ENCODE measurements around the gene NRP2.

NRP2 gene, protein sequence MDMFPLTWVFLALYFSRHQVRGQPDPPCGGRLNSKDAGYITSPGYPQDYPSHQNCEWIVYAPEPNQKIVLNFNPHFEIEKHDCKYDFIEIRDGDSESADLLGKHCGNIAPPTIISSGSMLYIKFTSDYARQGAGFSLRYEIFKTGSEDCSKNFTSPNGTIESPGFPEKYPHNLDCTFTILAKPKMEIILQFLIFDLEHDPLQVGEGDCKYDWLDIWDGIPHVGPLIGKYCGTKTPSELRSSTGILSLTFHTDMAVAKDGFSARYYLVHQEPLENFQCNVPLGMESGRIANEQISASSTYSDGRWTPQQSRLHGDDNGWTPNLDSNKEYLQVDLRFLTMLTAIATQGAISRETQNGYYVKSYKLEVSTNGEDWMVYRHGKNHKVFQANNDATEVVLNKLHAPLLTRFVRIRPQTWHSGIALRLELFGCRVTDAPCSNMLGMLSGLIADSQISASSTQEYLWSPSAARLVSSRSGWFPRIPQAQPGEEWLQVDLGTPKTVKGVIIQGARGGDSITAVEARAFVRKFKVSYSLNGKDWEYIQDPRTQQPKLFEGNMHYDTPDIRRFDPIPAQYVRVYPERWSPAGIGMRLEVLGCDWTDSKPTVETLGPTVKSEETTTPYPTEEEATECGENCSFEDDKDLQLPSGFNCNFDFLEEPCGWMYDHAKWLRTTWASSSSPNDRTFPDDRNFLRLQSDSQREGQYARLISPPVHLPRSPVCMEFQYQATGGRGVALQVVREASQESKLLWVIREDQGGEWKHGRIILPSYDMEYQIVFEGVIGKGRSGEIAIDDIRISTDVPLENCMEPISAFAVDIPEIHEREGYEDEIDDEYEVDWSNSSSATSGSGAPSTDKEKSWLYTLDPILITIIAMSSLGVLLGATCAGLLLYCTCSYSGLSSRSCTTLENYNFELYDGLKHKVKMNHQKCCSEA

GRCh38 chr2:205682239-205682970 lies at the start of gene NRP2:
Gene NRP2, plus strand, starts transcription at chr2:205682501. Its CDS starts 790 bp downstream, at chr2:205683291.
- DNase-seq (ENCODE audit: low spot score) = peak; percentile 93

DNA sequence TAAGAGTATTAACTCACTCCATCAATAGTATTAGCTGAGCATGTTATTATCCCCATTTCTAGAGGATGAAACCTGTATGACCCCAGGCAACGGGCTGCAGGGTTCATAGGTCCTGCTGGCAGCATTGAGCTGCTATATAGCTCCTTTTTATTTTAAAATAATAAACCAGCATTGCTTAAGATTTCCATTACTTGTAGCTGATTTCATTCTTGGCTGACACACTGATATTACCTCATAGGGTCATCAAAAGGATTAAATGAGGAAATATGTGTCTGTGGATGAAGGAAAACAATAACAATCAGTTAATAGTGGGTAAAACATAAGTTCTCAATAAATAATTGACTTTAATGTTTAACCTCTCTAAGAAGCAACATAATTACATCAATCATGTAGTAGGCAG lies 48.3 kb upstream of the NRP2 start:
- DNase-seq (ENCODE audit: low spot score) = no peak

DNA sequence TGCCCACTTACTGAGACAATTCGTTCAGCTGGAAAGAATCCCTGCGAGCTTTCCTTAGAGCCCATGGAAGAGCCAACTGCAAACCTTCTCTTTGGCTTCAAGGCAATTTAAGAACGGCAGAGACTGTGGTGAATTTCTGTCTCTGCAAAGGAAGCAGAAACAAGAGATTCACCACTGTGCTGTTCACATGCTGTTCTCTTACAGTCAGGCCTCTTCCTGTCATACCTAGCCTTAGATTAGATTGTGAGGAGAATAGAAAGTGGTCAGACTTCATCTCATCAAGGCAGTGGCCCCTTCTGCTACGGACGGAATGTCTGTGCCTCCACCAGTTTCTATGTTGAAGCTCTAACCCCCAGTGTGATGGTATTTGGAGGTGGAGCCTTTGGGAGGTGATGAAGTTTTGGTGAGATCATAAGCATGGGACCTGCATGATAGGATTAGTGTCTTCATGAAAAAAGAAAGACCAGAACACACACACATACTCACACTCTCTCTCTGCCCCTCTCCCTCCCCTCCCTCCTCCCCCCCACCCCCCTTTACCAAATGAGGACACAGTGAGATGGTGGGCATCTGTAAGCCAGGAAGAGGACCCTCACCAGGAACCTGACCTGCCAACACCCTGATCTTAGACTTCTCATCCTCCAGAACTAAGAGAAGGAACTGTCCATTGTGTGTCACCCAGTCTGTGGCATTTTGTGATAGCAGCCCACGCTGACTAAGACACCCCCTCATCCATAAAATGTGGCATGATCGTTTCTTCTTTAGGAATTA lies 45.6 kb upstream of the NRP2 start:
- DNase-seq (ENCODE audit: low spot score) = no peak

DNA sequence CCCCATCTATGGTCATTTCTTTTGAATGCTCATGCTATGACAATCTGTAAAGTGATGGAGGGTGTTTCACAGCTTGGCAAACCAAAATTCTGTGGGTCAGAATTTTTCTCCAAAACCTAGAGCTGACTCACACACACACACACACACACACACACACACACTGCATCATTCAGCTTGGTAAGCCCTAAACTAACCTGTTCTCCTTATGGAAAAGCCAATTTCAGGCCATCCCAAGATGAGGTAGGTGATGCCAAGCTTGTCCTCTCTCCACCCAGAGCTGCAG lies 45.0 kb upstream of the NRP2 start:
- no peak for DNase-seq (ENCODE audit: low spot score)

GRCh38 chr2:205637779-205638503 lies 44.4 kb upstream of the NRP2 start:
- no peak for DNase-seq (ENCODE audit: low spot score)

DNA sequence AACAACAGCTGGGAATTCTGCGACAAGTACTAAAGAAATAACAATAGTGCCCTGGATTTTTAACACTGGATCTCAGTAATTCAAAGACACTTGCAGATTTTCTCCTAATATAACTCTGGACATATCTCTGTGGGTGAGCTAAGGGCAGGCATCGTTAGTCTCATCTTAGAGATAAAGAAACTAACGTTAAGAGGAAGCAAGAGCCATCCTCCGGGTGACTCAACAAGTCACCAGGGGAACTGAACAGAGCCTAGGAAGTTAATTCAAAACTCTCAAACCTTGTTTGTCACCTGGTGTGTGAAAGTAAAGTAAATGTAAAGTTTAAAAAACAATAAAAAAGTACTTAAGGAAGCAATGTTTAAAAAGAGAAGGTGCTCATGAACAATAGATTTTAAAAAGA lies 41.6 kb upstream of the NRP2 start:
- DNase-seq (ENCODE audit: low spot score) = no peak

DNA sequence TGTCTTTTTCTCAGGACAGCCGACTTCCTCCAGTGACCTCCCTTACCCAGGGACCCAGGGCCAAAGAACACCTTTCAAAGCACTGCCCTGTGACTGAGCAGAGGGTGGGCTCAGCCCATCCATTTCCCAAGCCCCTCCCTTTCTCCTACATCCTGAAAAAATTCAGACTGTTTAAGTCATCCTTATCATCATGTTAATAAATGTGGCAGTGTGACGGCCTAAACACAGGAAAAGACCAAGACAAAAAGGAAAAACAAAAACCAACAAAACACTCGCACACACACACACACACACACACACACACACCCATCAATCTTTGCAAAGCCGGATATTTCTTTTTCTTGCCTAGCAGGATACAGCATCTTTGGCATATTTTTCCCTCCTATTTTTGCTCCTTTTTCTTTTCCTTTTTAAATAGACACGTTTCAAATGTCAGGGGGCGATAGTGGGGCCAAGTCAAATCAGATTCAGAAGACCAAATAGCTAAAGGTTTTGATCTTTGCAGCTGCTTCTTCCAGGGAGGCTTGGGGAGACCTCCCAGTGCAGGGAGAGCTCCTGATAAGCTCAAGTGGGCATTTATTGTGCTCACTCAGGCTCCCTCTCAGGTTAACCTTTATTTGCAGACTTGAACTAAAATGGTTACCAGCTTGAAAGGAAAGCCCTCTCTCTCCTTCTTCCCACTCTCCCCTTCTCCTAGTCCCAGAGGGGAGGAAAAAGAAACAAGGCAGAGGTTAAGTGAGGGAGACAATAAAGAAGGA lies 39.5 kb upstream of the NRP2 start:
- no peak for DNase-seq (ENCODE audit: low spot score)

GRCh38 chr2:205643391-205643885 lies 38.9 kb upstream of the NRP2 start:
- DNase-seq (ENCODE audit: low spot score) = no peak

DNA sequence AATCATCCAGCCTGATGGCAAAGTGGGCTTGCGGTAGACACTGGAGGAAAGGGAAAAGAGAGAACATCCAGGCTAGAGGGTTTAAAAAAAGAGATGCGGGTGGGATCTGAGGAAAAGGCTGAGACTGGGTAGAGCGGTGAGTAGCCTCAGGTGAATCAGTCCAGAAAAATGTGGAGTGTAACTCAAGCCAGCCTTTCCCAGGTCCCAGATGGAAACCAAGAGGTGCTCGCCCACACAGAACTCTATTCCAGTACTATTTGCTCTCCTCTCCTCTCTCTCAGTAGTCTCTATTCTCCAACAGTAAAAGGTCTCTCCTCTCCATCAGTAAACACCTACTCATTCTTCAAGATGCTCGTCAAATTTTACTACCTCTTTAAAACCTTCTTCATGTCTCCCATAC lies 38.3 kb upstream of the NRP2 start:
- no peak for DNase-seq (ENCODE audit: low spot score)

DNA sequence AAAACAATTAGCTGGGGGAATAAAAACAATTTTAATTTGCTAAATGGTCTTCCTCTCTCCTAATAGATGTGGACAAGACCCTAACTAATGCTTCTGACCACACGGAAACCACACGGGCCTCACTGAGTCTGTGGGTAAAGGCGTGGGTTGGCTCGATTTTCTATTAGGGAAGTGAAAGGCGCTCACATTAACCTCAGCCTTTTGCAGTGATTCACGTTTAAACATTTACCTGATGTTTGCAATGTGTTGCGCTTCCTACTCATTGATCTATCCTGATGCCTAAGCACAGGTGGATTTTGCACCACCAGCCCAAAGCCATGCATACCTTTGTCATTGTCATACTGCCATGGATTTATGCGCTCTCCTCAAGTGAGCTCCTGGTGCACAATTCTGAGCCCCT lies 35.6 kb upstream of the NRP2 start:
- DNase-seq (ENCODE audit: low spot score) = no peak

DNA sequence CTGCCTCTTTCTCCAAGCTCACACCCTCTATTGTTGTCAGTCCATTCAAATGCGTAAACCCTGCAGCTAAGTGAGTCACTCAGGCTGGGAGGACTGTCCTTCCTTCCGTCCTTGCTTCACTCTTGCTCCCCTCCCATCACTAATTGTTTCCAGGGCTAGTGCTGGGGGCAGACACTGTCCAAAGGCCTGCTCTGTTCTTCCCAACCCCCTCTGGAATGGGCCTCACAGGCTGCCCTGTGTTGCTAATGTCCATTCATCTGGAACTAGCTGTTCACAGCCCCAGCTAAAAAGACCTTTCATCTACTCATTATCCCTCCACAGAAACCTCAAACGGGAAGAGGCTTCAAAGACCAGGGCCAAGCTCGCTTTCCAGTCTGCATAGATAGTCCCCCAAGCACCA lies 31.9 kb upstream of the NRP2 start:
- no peak for DNase-seq (ENCODE audit: low spot score)

GRCh38 chr2:205650931-205651330 lies 31.4 kb upstream of the NRP2 start:
- DNase-seq (ENCODE audit: low spot score) = no peak

GRCh38 chr2:205651719-205652118 lies 30.6 kb upstream of the NRP2 start:
- DNase-seq (ENCODE audit: low spot score) = no peak

GRCh38 chr2:205654878-205655605 lies 27.3 kb upstream of the NRP2 start:
- DNase-seq (ENCODE audit: low spot score) = no peak

DNA sequence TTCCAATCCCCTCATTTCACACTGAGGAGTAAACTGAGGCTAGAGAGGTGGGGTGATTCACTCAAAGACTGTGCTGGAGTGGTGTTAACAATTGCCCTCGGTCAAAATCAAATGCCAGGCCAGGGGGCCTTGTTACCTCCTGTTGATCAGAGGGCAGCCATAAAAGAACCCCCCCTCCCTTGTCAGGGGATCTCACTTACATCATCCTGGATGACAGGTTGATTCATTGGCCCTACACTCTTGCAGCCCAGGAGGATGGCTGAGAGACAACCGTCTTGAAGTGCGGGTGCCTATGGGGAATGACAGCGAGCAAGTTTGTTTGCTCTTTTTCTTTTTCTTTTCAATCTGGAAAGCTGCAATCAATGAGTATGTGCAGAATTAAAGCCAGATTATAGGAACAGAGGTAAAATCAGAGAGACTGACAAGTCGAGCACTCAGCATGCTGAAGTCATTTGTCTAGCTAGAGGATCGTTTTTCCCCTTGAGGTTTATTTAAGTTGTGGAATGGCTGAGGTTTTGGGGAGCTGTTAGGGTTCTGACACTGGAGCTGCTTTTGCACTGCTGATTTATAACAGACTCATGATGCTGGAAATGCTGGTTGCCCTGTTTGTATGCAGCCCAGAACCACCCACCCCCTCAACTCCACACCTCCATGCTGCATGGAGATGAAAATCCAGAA lies 26.4 kb upstream of the NRP2 start:
- no peak for DNase-seq (ENCODE audit: low spot score)

DNA sequence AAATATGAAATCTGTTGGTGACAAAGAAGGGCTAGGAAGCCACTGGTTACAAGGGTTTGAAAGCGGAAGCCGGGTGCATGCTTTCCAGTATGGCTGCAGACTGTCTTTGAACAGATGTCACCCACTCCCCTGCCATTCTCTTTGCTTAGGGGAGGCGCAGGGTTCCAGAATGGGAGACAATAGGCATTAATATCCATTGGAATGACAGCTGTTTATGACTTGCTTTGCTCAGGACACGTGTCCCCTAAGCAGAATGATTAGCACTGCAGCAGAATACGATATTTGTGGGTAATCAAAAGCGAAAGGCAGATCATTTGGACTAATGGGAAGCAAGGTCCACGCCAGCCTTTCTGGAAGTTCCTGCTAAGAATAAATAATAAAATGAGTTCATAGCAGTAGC lies 25.8 kb upstream of the NRP2 start:
- DNase-seq (ENCODE audit: low spot score) = no peak

- no peak for DNase-seq (ENCODE audit: low spot score)
Measured at GRCh38 chr2:205656941-205657340, 25.4 kb upstream of the NRP2 start.

DNA sequence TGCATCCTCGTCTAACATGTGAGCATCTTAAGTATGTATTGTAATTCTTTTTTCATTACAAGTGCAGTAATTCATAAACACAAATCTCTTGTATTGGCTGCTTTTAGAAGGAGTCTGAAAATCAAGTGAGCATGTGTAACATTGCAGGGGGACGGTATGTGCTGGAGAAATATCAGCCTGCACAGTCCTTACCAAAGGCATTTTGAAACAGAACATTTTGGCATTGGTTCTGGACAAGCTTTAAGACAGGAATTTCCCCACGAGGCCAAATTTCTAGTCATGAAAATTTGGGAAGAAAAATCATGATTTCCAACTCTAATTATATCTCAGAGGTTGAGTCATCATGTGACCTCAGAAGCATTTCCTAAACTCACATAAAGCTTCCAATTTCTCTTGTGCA lies 24.7 kb upstream of the NRP2 start:
- no peak for DNase-seq (ENCODE audit: low spot score)

GRCh38 chr2:205658068-205658467 lies 24.2 kb upstream of the NRP2 start:
- no peak for DNase-seq (ENCODE audit: low spot score)

All from ecto neural progenitor cell (in vitro differentiated cells).